22Rv1 (cell line): ENCODE data around the gene LRPAP1.

ENCODE experiments used
- ZFX ChIP-seq: fragments of 450-650 bp; IDR thresholded peaks from 2 replicates; pipeline ENCODE4 v1.6.1; 2017; ENCODE audit warnings: antibody characterized with exemption, borderline replicate concordance
- TF ChIP-seq, protein P1 (sequence below): fragments of 450-650 bp; IDR thresholded peaks from 2 replicates; pipeline ENCODE4 v1.5.1; 2017; ENCODE audit warnings: mild to moderate bottlenecking

DNA sequence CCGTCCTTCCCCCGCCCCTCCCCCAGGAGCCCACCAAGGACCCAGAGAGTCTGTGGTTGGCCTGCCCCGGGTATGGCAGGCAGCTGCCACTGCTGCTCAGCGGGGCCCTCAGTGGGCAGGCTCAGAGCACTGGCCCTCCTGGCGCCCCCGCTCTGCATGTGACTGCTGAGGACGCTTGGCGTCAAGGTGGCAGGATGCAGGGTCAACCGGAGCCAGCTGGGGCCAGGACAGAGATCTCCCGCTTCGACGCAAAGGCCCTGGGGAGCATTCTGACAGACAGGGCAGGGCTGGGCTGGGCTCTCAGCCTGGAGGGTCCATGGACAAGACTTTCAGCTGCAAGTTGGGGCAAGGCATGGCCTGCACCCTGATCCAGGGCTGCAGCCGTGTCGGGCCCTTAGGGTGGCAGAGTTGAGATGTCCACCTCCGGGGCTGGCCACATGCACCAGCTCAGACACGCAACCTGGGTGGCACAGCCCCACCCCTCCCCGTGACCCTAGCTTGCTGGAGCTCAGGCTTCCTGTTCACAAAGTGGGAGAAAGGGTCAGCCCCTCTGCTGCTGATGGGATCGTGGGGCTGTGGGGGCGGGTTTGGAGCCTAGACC, 30.3 kb downstream of the LRPAP1 start:
- TF ChIP-seq, protein P1, sequence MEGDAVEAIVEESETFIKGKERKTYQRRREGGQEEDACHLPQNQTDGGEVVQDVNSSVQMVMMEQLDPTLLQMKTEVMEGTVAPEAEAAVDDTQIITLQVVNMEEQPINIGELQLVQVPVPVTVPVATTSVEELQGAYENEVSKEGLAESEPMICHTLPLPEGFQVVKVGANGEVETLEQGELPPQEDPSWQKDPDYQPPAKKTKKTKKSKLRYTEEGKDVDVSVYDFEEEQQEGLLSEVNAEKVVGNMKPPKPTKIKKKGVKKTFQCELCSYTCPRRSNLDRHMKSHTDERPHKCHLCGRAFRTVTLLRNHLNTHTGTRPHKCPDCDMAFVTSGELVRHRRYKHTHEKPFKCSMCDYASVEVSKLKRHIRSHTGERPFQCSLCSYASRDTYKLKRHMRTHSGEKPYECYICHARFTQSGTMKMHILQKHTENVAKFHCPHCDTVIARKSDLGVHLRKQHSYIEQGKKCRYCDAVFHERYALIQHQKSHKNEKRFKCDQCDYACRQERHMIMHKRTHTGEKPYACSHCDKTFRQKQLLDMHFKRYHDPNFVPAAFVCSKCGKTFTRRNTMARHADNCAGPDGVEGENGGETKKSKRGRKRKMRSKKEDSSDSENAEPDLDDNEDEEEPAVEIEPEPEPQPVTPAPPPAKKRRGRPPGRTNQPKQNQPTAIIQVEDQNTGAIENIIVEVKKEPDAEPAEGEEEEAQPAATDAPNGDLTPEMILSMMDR: no peak
- TF ChIP-seq ZFX: no peak
